GM21447 (cell line): ENCODE data around the gene RXFP4.

ENCODE experiments used
- ATAC-seq: cut with Tn5 transposase; IDR thresholded peaks from one replicate; pipeline ENCODE4 v1.9.1; 2021; ENCODE audit not compliant: unreplicated experiment

The RXFP4 gene

GRCh38 chr1:155954645-155955044 is 13.2 kb downstream of the RXFP4 start:
- ATAC-seq: no peak

GRCh38 chr1:155957411-155957915 is 16.0 kb downstream of the RXFP4 start:
- no peak for ATAC-seq

GRCh38 chr1:155960081-155960745 is 18.8 kb downstream of the RXFP4 start:
- ATAC-seq: no peak

GRCh38 chr1:155961937-155962336 is 20.5 kb downstream of the RXFP4 start:
- ATAC-seq: no peak

- no peak for ATAC-seq
These were observed 21.3 kb downstream of the RXFP4 start for GRCh38 chr1:155962599-155963211.

GRCh38 chr1:155964193-155964592 is 22.8 kb downstream of the RXFP4 start:
- no peak for ATAC-seq

GRCh38 chr1:155966135-155966534 is 24.7 kb downstream of the RXFP4 start:
- no peak for ATAC-seq

DNA sequence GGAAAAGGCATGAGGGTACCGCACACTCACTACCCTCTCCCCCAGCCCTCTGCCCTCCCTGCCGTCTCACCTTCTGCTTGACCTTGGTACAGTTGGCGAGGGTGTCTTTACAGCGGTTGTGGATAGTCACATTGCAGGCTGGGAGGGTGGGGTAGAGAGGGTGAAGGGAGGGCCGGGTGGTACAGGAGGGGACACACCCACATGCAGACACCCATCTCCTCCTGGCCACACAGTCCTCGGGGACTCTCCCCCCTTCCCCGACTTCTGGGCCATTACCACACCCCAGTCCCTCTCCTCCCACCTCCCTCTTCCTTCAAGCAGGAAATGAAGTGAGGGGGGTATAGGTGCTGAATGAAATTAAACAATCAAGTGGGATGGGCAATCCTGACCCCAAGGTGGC is 25.3 kb downstream of the RXFP4 start:
- no peak for ATAC-seq

DNA sequence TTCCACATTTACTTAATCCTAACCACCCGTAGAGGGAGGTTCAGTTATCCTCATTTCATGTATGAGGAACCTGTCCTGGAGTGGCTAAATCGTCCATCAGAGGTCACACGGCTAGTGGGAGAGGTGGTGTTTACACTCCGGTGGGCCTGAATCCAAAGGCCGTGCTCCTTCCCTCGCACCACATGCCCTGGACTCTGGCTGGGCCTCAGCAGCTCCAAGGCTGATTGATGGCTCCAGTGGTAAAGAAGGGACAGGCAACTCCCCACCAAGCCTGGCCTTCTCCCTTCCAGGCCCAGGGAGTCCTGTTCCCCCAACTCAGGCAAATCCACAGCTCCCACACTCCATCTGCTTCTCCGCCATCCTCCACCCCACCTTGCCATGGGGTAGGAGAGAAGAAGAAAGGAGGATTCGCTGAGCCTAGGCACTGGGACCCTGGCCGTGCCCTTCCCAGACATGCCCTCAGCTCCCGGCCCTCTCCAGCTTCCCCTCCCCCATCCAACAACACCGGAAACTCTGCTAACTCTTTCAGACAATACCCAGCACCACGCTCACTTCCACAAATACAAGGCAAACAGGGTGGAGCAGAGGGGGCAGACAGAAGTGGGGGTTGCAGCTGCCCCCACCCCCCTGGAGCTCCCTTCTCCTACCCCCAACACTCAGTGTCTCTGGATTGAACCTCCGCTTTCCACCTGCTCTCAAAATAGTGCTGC is 26.1 kb downstream of the RXFP4 start:
- no peak for ATAC-seq

GRCh38 chr1:155968051-155968400 is 26.6 kb downstream of the RXFP4 start:
- ATAC-seq: no peak

DNA sequence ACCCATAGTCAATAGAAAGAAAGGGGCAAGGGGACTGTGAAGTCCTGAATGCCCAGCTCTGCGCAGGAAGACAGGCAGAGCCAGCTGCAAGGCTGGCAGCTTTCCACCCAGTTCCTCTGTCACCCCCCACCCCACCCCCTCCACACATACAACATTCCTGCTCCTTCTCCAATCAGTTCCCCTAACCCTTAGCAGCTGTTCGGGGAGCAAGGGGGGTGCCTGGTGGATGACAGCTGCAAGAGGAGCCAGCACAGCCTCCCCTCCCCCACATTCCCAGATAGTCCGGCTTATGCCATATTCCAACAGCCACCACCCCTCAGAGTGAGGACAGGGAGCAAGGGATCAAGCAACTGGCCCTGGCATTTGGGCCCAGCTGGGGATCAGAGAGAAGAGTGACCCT is 27.2 kb downstream of the RXFP4 start:
- ATAC-seq: no peak

GRCh38 chr1:155969377-155969791 is 27.9 kb downstream of the RXFP4 start:
- ATAC-seq: no peak

- ATAC-seq: peak; percentile 73
These were observed 29.2 kb downstream of the RXFP4 start for GRCh38 chr1:155970531-155971167.

DNA sequence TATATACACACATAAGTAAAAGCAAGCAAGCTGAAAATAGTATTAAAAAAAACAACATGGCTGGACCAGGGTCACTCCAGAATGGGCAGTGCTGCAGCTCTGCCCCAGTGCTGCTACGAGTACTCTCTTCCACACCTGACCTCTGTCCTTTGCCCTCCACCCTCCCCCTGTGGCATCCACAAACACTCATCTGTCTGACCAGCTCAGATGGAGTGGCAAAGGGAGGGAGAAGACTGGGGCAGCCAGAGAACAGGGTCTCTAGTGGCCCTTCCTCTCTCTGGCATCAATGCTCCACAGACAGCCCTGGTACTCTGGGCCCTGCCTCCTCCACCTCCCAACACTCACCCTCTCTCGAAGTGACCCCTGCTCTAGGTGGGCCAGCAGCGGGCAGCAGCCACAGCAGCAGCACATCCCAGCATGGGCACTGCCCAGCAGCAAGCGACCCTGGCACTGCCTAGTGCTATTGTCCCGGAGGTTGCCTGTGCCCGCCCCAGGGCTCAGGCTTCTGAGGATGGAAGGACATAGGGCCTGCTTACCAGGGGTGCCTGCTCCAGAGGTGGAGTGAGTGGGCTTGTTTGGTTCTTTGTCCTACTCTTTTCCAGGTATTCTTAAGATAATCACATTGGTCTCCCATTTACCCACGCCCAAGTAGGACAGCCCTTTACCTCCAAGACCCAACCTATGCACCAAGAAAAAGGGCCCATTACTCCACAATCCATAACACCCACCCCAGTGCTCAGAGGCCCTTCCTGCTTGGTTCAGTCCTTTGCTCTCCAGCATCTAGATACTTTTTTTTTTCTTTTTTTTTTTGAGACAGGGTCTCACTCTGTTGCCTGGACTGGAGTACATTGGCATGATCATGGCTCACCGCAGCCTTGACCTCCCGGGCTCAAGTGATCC is 30.7 kb downstream of the RXFP4 start:
- no peak for ATAC-seq

- no peak for ATAC-seq
These were observed 32.3 kb downstream of the RXFP4 start for GRCh38 chr1:155973723-155974122.

GRCh38 chr1:155974208-155975115 is 33.0 kb downstream of the RXFP4 start:
- no peak for ATAC-seq

DNA sequence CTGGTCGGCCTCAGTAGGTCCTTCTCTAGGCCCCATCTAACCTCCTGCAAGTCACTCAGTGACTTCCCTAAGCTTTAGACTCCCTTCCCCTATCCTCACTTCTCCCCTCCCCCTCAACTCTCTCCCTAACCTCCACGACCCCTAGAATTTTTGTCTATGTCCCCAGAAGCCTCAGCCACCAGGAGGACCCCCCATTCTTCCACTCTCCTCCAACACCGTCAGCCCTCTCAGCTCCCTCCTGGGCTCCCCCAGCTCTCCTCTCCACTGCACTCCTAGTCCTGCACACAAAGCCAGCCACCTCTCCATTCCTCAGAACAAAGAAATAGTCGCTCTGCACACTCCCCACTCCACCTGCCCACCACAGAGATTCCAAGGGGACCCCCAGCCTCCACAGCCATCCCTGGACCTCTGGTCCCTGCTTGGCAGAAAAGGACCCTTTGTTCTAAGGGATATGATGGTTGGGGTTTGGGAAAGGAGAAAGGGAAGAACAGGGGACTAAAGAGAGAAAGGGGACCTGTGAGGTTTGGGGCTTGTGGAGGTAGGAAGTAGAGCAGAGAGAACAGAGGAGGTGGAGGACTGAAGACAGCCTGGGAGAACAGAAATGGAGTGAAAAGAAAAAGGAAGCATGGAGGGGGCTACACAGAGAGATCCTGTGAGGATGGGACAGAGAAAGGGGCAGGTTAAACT is 34.1 kb downstream of the RXFP4 start:
- no peak for ATAC-seq

DNA sequence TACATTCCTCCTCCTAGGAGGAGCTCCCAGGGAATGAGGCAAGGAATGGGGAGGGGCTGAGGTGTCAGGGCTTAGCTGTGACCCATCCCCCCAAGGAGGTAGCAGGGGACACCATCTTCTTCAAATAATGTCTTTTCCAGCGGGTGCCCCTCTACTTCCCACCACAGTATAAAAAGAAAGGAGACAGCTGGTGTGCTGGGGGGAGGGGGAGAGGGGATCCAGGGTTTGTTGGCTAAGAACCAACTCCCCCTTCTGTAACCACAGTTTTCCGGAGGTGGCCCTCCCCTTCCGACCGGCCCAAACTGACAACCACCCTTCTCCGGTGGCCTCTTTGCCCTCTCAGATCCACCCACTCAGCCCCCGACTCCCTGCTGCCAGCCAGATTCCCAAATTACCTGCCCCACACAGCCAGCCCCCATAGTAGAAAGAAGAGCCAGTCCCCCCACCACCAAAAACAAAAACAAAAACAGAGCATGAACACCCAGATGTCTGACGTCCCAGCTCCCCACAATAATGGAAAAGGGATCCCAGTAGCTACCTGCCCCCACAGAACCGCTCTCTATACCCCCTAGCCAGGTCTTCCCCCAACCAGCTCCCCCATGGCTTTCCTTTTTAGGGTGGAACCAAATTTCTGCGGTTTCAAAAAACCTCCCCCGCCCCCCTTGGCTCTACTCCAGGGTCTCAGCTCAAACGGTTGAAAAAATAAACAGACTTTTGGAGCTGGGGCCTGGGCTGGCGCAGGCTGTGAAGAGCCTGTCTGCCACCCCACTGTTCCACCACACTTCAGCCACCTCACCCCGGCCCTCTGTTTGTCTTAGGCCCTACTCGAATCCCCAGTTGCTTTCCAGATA is 34.8 kb downstream of the RXFP4 start:
- no peak for ATAC-seq
